AG09319 (cell line): Measurements from ENCODE around the gene C5orf15.

Source experiments
- DNase-seq: peaks from one replicate; pipeline ENCODE4 v3.0.0-alpha.2; 2010; ENCODE audit warnings: low read depth; ENCODE audit errors: extremely low read depth
- TF ChIP-seq, protein P1 (sequence below): IDR thresholded peaks from 2 replicates; pipeline ENCODE4 v1.5.1; 2011; ENCODE audit warnings: low read depth, mild to moderate bottlenecking, inconsistent platforms, low read length, moderate library complexity

Gene C5orf15

DNA sequence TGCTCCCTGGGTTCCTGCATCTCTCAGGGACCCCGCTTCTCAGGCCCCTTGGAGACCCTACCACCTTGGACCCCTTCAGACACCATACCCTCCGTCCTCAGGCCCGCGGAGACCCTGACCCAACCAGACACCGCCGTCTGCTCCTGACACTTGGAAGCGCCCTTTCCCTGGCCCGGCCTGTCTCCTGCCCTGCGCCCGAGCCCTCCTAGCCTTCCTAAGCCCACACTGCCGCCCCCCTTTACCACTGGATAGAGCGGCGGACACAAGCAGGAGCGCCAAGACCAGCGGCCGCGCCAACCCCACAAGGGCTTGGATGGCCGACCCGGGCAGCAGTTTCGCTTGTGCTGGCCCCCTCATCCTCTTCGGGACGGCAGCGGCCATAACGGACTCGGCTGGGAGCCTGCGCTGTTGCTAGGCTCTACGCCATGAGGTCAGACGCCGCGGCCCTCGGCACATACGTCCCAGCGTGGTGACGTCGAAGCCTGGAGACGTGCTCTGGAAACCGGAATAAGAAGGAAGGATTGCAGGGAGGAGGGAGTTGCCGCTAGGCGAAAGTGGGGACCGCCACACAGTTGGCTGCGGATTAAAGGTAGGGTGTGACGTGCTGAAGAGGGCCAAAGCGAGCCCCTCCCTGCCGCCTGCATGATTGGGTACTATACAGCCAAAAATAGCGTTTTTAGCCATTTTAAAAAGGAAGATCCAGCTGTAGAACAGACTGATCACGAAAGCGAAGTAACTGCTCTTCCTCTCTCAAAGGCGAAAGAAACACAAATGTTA, at the start of gene C5orf15:
C5orf15 (minus strand) TSS at position 422 of the 777 bp plus-strand sequence; CDS start at position 381, 41 bp downstream.
- peak; percentile 91 for DNase-seq
- TF ChIP-seq, protein P1, sequence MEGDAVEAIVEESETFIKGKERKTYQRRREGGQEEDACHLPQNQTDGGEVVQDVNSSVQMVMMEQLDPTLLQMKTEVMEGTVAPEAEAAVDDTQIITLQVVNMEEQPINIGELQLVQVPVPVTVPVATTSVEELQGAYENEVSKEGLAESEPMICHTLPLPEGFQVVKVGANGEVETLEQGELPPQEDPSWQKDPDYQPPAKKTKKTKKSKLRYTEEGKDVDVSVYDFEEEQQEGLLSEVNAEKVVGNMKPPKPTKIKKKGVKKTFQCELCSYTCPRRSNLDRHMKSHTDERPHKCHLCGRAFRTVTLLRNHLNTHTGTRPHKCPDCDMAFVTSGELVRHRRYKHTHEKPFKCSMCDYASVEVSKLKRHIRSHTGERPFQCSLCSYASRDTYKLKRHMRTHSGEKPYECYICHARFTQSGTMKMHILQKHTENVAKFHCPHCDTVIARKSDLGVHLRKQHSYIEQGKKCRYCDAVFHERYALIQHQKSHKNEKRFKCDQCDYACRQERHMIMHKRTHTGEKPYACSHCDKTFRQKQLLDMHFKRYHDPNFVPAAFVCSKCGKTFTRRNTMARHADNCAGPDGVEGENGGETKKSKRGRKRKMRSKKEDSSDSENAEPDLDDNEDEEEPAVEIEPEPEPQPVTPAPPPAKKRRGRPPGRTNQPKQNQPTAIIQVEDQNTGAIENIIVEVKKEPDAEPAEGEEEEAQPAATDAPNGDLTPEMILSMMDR, result no peak; the same call in 1 of the 2 replicates

DNA sequence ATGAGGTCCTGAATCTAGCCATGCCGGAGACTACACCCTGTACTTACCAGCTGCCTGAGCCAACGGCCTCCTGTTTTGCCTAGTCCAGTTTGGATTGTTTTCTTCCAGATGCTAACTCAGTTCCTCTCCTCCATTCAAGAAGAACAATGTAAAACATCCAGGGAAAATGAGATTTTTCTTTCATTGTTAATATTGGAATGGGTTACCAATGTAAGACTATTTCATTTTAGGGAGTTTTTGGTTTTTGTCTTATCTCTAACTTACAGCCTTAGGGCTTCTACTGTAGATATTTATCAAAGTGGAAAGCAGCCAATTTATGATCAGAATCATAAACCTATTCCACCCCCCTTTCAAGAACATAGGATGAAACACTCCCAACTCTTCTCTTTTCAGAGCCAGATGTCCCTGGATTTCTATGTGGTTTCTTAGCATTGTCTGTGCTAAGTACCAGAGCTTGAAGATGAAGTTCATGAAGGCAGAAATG, 39.9 kb upstream of the C5orf15 start:
- TF ChIP-seq, protein P1, result no peak
- DNase-seq, result no peak

DNA sequence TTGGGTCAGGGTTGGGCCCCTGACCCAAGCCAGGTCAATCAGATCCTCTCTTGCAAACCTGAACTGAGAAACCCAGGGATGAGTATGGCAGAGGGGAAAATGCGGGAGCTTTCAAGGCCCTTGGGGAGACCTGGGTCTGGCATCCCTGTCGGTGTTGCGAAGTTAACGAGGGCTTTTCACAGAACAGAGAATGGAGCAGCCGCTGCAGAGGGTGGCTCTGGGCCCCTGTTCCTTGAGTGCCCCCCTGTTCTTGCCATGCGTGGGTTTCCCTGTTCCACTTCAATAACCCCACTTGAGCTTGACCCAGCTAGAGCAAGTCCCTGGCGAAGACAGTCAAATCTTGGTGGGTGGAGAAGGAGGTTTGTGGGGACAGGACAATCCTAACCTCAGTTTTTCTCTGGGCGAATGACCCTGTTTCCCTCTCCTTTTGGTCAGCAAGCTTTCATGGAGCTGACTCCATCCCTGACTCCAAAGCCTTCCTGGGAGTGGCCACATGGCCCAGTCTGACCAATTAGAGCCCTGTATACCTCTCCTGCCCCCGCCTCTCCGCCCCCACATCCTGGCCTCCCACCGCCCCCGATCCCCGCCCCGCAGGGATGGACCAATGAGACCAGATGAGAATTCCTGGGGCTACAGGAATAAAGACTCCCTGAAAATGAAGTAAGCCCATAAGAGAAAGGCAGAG, 39.3 kb upstream of the C5orf15 start:
- TF ChIP-seq, protein P1, result no peak
- no peak for DNase-seq

DNA sequence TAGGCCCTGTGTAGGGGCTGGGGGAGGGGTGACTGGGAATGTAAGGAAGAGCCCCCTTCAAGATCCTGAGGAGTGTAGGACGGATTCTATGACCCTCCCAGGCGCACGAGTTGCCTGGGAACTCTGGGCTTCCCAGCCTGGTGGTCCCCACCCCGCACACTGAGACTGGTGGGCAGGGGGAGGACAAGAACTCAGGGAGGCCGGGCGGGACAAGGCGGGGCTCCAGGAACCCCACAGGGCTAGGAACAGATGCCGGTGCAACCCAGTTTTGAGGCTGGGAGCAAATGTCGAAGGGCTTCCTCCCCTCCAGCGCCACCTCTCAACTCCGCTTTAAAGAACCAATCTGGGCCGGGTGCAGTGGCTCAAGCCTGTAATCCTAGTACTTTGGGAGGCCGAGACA, 37.7 kb upstream of the C5orf15 start:
- TF ChIP-seq, protein P1, result no peak
- DNase-seq, result no peak

DNA sequence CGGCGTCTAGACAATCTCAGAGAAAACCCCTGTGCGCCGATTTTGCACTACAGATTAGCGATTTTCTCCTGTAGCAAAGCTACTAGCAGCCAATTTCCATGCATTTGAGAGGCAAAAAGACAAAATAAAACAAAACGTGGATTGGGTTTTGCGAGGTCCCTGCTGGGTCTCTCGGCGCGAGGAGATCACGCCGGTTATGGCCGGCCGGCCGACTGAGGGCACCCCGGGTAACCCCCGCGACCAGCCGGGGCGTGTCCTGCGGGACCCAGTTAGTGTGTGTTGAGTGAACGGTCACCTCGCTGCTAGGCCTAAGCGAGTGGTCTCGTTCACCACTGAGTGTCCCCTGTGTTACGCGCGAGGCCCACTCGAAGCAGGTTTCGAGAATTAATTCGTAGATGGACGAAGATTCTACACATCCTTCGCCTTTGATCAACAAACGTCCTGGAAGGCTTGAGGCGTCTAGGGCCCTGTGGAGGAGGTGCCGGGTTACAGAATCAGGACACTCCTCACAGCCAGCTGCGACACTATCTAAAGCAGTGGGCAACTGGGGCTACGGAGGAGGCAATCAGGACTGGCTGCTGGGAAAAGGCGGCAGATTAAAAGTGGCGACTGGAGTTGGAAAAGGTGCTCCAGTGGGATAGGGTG, 37.1 kb upstream of the C5orf15 start:
- TF ChIP-seq, protein P1, result no peak
- no peak for DNase-seq

DNA sequence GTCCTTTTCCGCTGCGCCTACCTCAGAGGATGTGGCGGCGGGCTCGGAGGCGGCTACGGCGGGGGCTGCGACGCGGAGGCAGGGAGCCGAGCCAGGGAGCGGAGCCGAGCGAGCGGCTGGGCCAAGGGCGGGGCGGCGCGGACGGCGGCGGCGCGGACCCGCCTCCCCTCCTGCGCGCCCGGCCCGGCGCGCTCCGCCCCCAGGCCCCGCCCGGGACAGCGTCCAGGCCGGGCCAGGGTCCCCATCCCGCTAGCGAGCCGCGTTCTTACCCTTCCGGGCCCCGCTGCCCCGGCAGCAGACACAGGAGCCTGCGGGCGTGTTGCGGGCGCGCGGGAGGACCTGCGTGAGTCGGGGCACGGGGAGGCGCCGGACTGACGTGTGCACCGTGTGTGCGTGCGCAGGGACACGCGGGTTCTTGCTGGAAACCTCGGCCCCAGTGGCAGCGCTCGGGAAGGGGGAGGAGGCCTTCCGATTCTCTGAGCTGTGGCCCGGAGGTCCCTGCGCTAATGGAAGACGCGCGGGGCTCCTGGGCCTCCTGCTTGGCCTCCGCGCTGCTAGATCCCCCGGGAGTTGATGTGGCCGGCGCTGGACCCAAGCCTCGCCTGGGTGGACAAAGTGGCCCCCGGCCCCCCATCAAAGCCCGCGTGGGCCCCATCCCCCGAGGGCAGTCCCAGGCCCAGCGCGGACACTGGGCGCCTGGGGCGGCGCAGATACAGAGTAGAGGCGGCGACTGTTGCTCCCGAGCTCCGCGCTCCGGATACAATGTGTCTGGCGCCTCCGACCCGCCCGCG, 36.4 kb upstream of the C5orf15 start, which contains the start of gene VDAC1:
VDAC1 (minus strand) TSS at position 350 of the 791 bp plus-strand sequence. CDS start 11,963 bp downstream, outside the sequence.
- TF ChIP-seq, protein P1, result no peak
- peak; percentile 71 for DNase-seq
